Liver (tissue), 3 donors: ENCODE results near the gene SLC1A2.

Experiments
- CTCF ChIP-seq: fragments of 150-350 bp; IDR thresholded peaks from 2 replicates; pipeline ENCODE4 v1.5.1; 2017; ENCODE audit warnings: improper control_type of control experiment, low read depth, low read length; ENCODE audit not compliant: missing input control
- GABPA ChIP-seq, 2 donors: IDR thresholded peaks in 1 of 2; conservative IDR thresholded peaks in 1 of 2; 2 replicates each; pipeline ENCODE4 v1.6.1; 2016; ENCODE audit warnings: antibody characterized with exemption in 2 of 2, mild to moderate bottlenecking in 1 of 2, moderate library complexity in 1 of 2
- MAX ChIP-seq: IDR thresholded peaks from 2 replicates; pipeline ENCODE4 v1.6.1; 2016; ENCODE audit warnings: antibody characterized with exemption
- RAD21 ChIP-seq, 2 donors: IDR thresholded peaks; 2 replicates each; pipeline ENCODE4 v1.6.1; 2016; ENCODE audit warnings: antibody characterized with exemption in 2 of 2, mild to moderate bottlenecking in 2 of 2
- YY1 ChIP-seq: IDR thresholded peaks from 2 replicates; pipeline ENCODE4 v1.6.1; 2016; ENCODE audit warnings: antibody characterized with exemption, mild to moderate bottlenecking
- donor health status: healthy.
- donor health status: healthy.

GRCh38 chr11:35355102-35355749, 64.1 kb downstream of the SLC1A2 start:
- TF ChIP-seq CTCF (no peak), MAX (no peak), RAD21 (IDR thresholded peaks at IDR 0.05) (no peak), GABPA (IDR thresholded peaks at IDR 0.05 in 1 of 2, conservative IDR thresholded peaks at IDR 0.05 in 1 of 2) (no peak), YY1 (no peak)
